Upper lobe of left lung (tissue), 4 donors: ENCODE data around the gene GART.

ENCODE experiments used
- EP300 ChIP-seq, 4 donors: sonication (generic); formaldehyde crosslinking; IDR thresholded peaks; one replicate each; pipeline ENCODE4 v1.5.1; 2017; ENCODE audit warnings: antibody characterized with exemption in 4 of 4, control low read depth in 2 of 4
- POLR2A ChIP-seq, 4 donors: fragments of 450-650 bp; IDR thresholded peaks; one replicate each; pipeline ENCODE4 v1.5.1; 2016 to 2017; ENCODE audit warnings: antibody characterized with exemption in 4 of 4, mild to moderate bottlenecking in 2 of 4
- POLR2AphosphoS5 ChIP-seq, 2 donors: sonication (generic); formaldehyde crosslinking; IDR thresholded peaks; one replicate each; pipeline ENCODE4 v1.5.1; 2017; ENCODE audit warnings: antibody characterized with exemption in 2 of 2
- TF ChIP-seq, protein P1 (sequence below), 6 experiments: fragments of 450-650 bp in 4 of 6; fragments of 200-600 bp in 2 of 6; sonication (generic) in 2 of 6; IDR thresholded peaks; one replicate each; pipeline ENCODE4 v1.5.1; 2016 to 2019; ENCODE audit warnings: antibody characterized with exemption in 6 of 6

DNA sequence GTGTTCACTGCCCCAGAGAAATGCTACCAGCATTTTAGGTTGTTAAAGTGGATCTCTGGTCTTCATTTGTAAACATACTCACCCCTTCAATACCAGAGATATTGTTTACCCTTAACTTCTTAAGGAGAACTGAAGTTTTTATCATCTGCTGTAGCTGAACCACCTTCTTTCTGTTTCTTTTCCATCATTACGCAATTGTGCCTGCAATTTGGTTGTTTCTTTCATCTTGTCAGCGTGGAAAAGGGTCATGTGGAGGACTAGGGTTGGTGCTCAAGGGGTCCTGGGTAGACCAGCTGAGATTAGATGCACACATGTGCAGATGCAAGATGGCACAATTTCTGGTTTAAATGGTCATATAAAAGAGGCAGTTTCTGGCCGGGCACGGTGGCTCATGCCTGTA, 23.0 kb downstream of the GART start:
- TF ChIP-seq, protein P1, sequence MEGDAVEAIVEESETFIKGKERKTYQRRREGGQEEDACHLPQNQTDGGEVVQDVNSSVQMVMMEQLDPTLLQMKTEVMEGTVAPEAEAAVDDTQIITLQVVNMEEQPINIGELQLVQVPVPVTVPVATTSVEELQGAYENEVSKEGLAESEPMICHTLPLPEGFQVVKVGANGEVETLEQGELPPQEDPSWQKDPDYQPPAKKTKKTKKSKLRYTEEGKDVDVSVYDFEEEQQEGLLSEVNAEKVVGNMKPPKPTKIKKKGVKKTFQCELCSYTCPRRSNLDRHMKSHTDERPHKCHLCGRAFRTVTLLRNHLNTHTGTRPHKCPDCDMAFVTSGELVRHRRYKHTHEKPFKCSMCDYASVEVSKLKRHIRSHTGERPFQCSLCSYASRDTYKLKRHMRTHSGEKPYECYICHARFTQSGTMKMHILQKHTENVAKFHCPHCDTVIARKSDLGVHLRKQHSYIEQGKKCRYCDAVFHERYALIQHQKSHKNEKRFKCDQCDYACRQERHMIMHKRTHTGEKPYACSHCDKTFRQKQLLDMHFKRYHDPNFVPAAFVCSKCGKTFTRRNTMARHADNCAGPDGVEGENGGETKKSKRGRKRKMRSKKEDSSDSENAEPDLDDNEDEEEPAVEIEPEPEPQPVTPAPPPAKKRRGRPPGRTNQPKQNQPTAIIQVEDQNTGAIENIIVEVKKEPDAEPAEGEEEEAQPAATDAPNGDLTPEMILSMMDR (IDR thresholded peaks at IDR 0.05): no peak
- no peak for TF ChIP-seq EP300 (IDR thresholded peaks at IDR 0.05)
- no peak for TF ChIP-seq POLR2A (IDR thresholded peaks at IDR 0.05)
- no peak for TF ChIP-seq POLR2AphosphoS5 (IDR thresholded peaks at IDR 0.05)
